GM18502 (cell line): ENCODE data around the gene APOA5.
A peak's percentile ranks its signal among the peaks of the same experiment; 100 is the strongest.
"Not testable (repeated sequence)": the region's sequence is repeated elsewhere in the genome, so short reads cannot be mapped to it uniquely, and the experiment has no call there.

Experiments
- ATAC-seq: cut with Tn5 transposase; IDR thresholded peaks from one replicate; pipeline ENCODE4 v1.9.1; 2021; ENCODE audit warnings: mild to moderate bottlenecking; ENCODE audit not compliant: unreplicated experiment, poor library complexity

Gene APOA5

GRCh38 chr11:116777056-116777455, 14.6 kb downstream of the APOA5 start:
- ATAC-seq = no peak

- ATAC-seq = no peak
Observed at GRCh38 chr11:116776522-116776984, 15.1 kb downstream of the APOA5 start.

- ATAC-seq = no peak
Observed at GRCh38 chr11:116775975-116776374, 15.7 kb downstream of the APOA5 start.

GRCh38 chr11:116774661-116775060, 17.0 kb downstream of the APOA5 start:
- no peak for ATAC-seq

- peak; percentile 40 for ATAC-seq
Observed at GRCh38 chr11:116773203-116774097, 18.2 kb downstream of the APOA5 start.

- peak; percentile 87 for ATAC-seq
Observed at GRCh38 chr11:116772443-116773202, 19.1 kb downstream of the APOA5 start, which contains the start of gene BUD13. BUD13 (minus strand) TSS chr11:116772987; CDS start chr11:116772964, 23 bp downstream.

- ATAC-seq = no peak
Observed at GRCh38 chr11:116771935-116772334, 19.7 kb downstream of the APOA5 start.

GRCh38 chr11:116762132-116762531, 29.5 kb downstream of the APOA5 start:
- no peak for ATAC-seq

GRCh38 chr11:116756044-116756443, 35.6 kb downstream of the APOA5 start:
- ATAC-seq = not testable (repeated sequence)

- ATAC-seq = no peak
Observed at GRCh38 chr11:116750070-116750718, 41.5 kb downstream of the APOA5 start.

- no peak for ATAC-seq
Observed at GRCh38 chr11:116742104-116742503, 49.6 kb downstream of the APOA5 start.

GRCh38 chr11:116740741-116741140, 50.9 kb downstream of the APOA5 start:
- no peak for ATAC-seq
